Endothelial cell of umbilical vein (primary cell): Measurements from ENCODE around the gene IKZF4. TPM values are rescaled to one million over a fixed set of nuclear protein-coding genes. Genes with fewer than 3 reads are reported as not detected.
"Not testable (repeated sequence)": the region's sequence is repeated elsewhere in the genome, so short reads cannot be mapped to it uniquely, and the experiment has no call there.

Experiments used
- BruUV-seq: library from RNA; stranded (reverse); fragments of 400-500 nt; replicated peaks from 2 replicates; lab custom pipeline; 2021; lab: Mats Ljungman, UMichigan
- CTCF ChIA-PET: fragments of 300-600, 350-600 bp; sonication (Branson Sonifier 250); formaldehyde crosslinking; loops from one replicate; lab custom pipeline; 2021; ENCODE audit warnings: antibody characterized with exemption, inconsistent platforms; lab: Charles Lee
- POLR2A ChIA-PET: fragments of 300-600, 350-600 bp; sonication (Branson Sonifier 250); formaldehyde crosslinking; loops from one replicate; lab custom pipeline; 2021; ENCODE audit warnings: antibody characterized with exemption, inconsistent platforms; lab: Charles Lee
- DNase-seq: peaks from one replicate; pipeline ENCODE4 v3.0.0-alpha.2; 2011; ENCODE audit warnings: low read depth, low spot score
- FAIRE-seq: peaks from 2 replicates; lab custom pipeline; 2011; peaks lifted over from hg19 to GRCh38; lab: Jason Lieb, UNC
- H2AFZ ChIP-seq: 2 replicates; pipeline ENCODE4 v1.6.0; 2012; ENCODE audit warnings: low read depth, low read length, control low read depth, inconsistent platforms
- H3K27ac ChIP-seq: 2 replicates; pipeline ENCODE4 v1.5.1; 2011; ENCODE audit warnings: low read depth, mild to moderate bottlenecking, control low read depth, low read length, moderate library complexity; ENCODE audit not compliant: insufficient read depth
- H3K27me3 ChIP-seq, 2 experiments: 2 replicates each; pipeline versions ENCODE4 v1.6.0 to v1.6.1; 2011; ENCODE audit warnings: low read length in 2 of 2, mixed read lengths in 1 of 2; ENCODE audit not compliant: control insufficient read depth in 2 of 2, insufficient read depth in 2 of 2
- H3K36me3 ChIP-seq, 2 experiments: 2 replicates in 1 of 2; 3 replicates in 1 of 2; pipeline ENCODE4 v1.5.1; 2011; ENCODE audit warnings: low read length in 2 of 2, mild to moderate bottlenecking in 1 of 2, moderate library complexity in 1 of 2; ENCODE audit not compliant: control insufficient read depth in 2 of 2, insufficient read depth in 2 of 2; ENCODE audit errors: extremely low read depth in 1 of 2
- H3K4me1 ChIP-seq: 3 replicates; pipeline ENCODE4 v1.5.1; 2011; ENCODE audit warnings: mild to moderate bottlenecking, low read length; ENCODE audit not compliant: control insufficient read depth, insufficient read depth; ENCODE audit errors: extremely low read depth
- H3K4me2 ChIP-seq: 2 replicates; pipeline ENCODE4 v1.6.1; 2011; ENCODE audit warnings: low read length, control low read depth, mixed read lengths; ENCODE audit not compliant: insufficient read depth
- H3K4me3 ChIP-seq, 3 experiments: fragments of 200-600 bp in 1 of 3; sonication (generic), shearing (Covaris generic) in 1 of 3; replicated peaks in 1 of 3; 2 replicates each; pipeline ENCODE4 v1.5.1; 2011 to 2016; ENCODE audit warnings: control low read depth in 3 of 3, low read length in 3 of 3, mild to moderate bottlenecking in 2 of 3, inconsistent platforms in 1 of 3, low read depth in 1 of 3, moderate library complexity in 1 of 3; ENCODE audit not compliant: insufficient read depth in 1 of 3
- H3K79me2 ChIP-seq: 2 replicates; pipeline ENCODE4 v1.6.0; 2012; ENCODE audit warnings: low read length, inconsistent platforms; ENCODE audit not compliant: control insufficient read depth, insufficient read depth
- H3K9ac ChIP-seq: replicated peaks from 2 replicates; pipeline ENCODE3; 2011; ENCODE audit warnings: low read length, control low read depth; ENCODE audit not compliant: insufficient read depth; ENCODE audit errors: extremely low read depth
- H3K9me1 ChIP-seq: replicated peaks from 3 replicates; pipeline ENCODE4 v1.6.0; 2011; ENCODE audit warnings: mild to moderate bottlenecking, low read length; ENCODE audit not compliant: control insufficient read depth, insufficient read depth; ENCODE audit errors: extremely low read depth
- H3K9me3 ChIP-seq: replicated peaks from 2 replicates; pipeline ENCODE4 v1.5.1; 2012; ENCODE audit warnings: low read length, inconsistent platforms; ENCODE audit not compliant: control insufficient read depth, insufficient read depth
- H4K20me1 ChIP-seq: replicated peaks from 2 replicates; pipeline ENCODE3; 2011; ENCODE audit warnings: mild to moderate bottlenecking, low read length; ENCODE audit not compliant: control insufficient read depth, insufficient read depth; ENCODE audit errors: extremely low read depth
- MYC ChIP-seq: IDR thresholded peaks from one replicate; pipeline ENCODE4 v1.6.1; 2011; ENCODE audit warnings: mild to moderate bottlenecking, low read depth, low read length
- dilution Hi-C: fragments of 300-500 bp; cut with MboI; formaldehyde crosslinking; loops from one replicate; pipeline ENCODE4 v1.15.0; 2019; ENCODE audit warnings: low sequenced_read_pairs; ENCODE audit not compliant: extremely low pct_ligation_motif_present
- intact Hi-C: fragments of 100-400 bp; cut with micrococcal nuclease; formaldehyde crosslinking; loops from one replicate; pipeline ENCODE4 v1.10.0; 2022
- polyA plus RNA-seq, 4 experiments: library from polyadenylated mRNA; depleted of rRNA in 3 of 4; stranded (reverse) in 3 of 4; unstranded in 1 of 4; fragments of >200 nt; gene quantifications; 2 replicates each; pipeline versions ENCODE4 v1.2.1 to v1.2.3, GENCODE V29; 2011 to 2012; ENCODE audit warnings: missing spikeins in 1 of 4
- total RNA-seq: library from RNA; stranded (reverse); gene quantifications from 2 replicates; pipeline ENCODE4 v1.2.3, GENCODE V29; 2021

IKZF4 gene
- total and polyA plus RNA-seq, 2 donors (not counting 3 experiments of a cell fraction or from before 2014, with no cell fraction given) = 3.4 to 5.4 TPM

GRCh38 chr12:55979069-55979468 is 41.8 kb upstream of the IKZF4 start:
- H3K9ac ChIP-seq = no peak overlapping the region
- ChIA-PET CTCF (interaction anchor here (1.2 kb wide), 2 partner anchors 17 to 51 kb away, joined by 3 read pairs; no protein-coding TSS in a partner anchor), POLR2A (no interaction called here)
- no peaks in the 10 kb centered on the region for H3K9me1 ChIP-seq
- no TSS peak for BruUV-seq
- DNase-seq (no peak), FAIRE-seq (no peak)
- no peak overlapping the region for H3K27ac ChIP-seq
- no peak overlapping the region for H3K4me3 ChIP-seq
- peaks cover 16% of the 10 kb centered on the region for H3K4me1 ChIP-seq
- H3K79me2 ChIP-seq = peaks cover 56% of the 10 kb centered on the region
- no peak for TF ChIP-seq MYC
- H2AFZ ChIP-seq = no peak overlapping the region
- no peaks in the 10 kb centered on the region for H3K9me3 ChIP-seq
- no peaks in the 10 kb centered on the region for H4K20me1 ChIP-seq
- no peaks in the 10 kb centered on the region for H3K27me3 ChIP-seq
- H3K4me2 ChIP-seq = no peak overlapping the region
- peaks cover 4 to 5% of the 10 kb centered on the region in 2 experiments for H3K36me3 ChIP-seq
- intact Hi-C loops = no loop called here
- dilution Hi-C loops = no loop called here

- POLR2A ChIA-PET = interaction anchor here (3.4 kb wide), 1 partner anchor 8 kb away, joined by 18 read pairs; the partner anchor contains the start of gene RAB5B
- peaks cover 31% of the 10 kb centered on the region for H3K79me2 ChIP-seq
Observed at GRCh38 chr12:55981882-55982281, 39.0 kb upstream of the IKZF4 start.

More at GRCh38 chr12:55981882-55982281, 39.0 kb upstream of the IKZF4 start:
- intact Hi-C loops, H3K4me2 ChIP-seq, H3K27me3 ChIP-seq, DNase-seq, H3K9me1 ChIP-seq, H3K4me3 ChIP-seq, H4K20me1 ChIP-seq, BruUV-seq, H3K9ac ChIP-seq, H3K27ac ChIP-seq, H2AFZ ChIP-seq, FAIRE-seq, H3K4me1 ChIP-seq, H3K9me3 ChIP-seq: not testable (repeated sequence)
- peaks cover 8 to 10% of the 10 kb centered on the region in 2 experiments for H3K36me3 ChIP-seq
- dilution Hi-C loops = loop anchor here (10.0 kb wide), 1 partner anchor 227 kb away; no protein-coding TSS in a partner anchor
- CTCF ChIA-PET = interaction anchor here (1.2 to 2.2 kb wide), 3 partner anchors 14 to 48 kb away, joined by 3 to 7 read pairs (median 3); no protein-coding TSS in a partner anchor
